Neuronal stem cell (in vitro differentiated cells): ENCODE data around the gene PDXP.

ENCODE experiments used
- DNase-seq: peaks from one replicate; pipeline ENCODE4 v3.0.0-alpha.2; 2013; ENCODE audit warnings: low spot score
- H2AFZ ChIP-seq: one replicate; pipeline ENCODE4 v1.6.1; 2013; ENCODE audit warnings: mild to moderate bottlenecking, low read length, inconsistent platforms
- H2AK5ac ChIP-seq: 2 replicates; pipeline ENCODE4 v1.6.1; 2013; ENCODE audit warnings: low read depth, mild to moderate bottlenecking, inconsistent platforms, low read length, moderate library complexity, mixed read lengths
- H2BK120ac ChIP-seq: 2 replicates; pipeline ENCODE4 v1.6.1; 2013; ENCODE audit warnings: low read depth, mild to moderate bottlenecking, inconsistent platforms, low read length, moderate library complexity, mixed read lengths
- H2BK12ac ChIP-seq: one replicate; pipeline ENCODE4 v1.6.1; 2013; ENCODE audit warnings: low read length, inconsistent platforms
- H2BK15ac ChIP-seq: 2 replicates; pipeline ENCODE4 v1.6.1; 2013; ENCODE audit warnings: mild to moderate bottlenecking, low read length, inconsistent platforms, mixed read lengths
- H2BK5ac ChIP-seq: one replicate; pipeline ENCODE4 v1.6.1; 2013; ENCODE audit warnings: inconsistent platforms, mild to moderate bottlenecking, low read length, moderate library complexity
- H3K14ac ChIP-seq: one replicate; pipeline ENCODE4 v1.6.1; 2013; ENCODE audit warnings: low read length, inconsistent platforms
- H3K18ac ChIP-seq: 2 replicates; pipeline ENCODE4 v1.6.1; 2013; ENCODE audit warnings: low read length, inconsistent platforms
- H3K23ac ChIP-seq: 2 replicates; pipeline ENCODE4 v1.6.1; 2013; ENCODE audit warnings: low read depth, mild to moderate bottlenecking, mixed read lengths, low read length, inconsistent platforms; ENCODE audit not compliant: poor library complexity
- H3K27ac ChIP-seq: replicated peaks from 3 replicates; pipeline ENCODE4 v1.5.1; 2013; ENCODE audit warnings: low read length, inconsistent platforms
- H3K27me3 ChIP-seq, 3 experiments: 2 replicates each; pipeline ENCODE4 v1.6.1; 2013; ENCODE audit warnings: low read length in 3 of 3, mild to moderate bottlenecking in 2 of 3, inconsistent platforms in 1 of 3, low read depth in 1 of 3, mixed read lengths in 1 of 3, moderate library complexity in 1 of 3; ENCODE audit not compliant: control insufficient read depth in 3 of 3, insufficient read depth in 3 of 3
- H3K36me3 ChIP-seq, 2 donors: replicated peaks in 1 of 2; 2 replicates each; pipeline ENCODE4 v1.6.1; 2013; ENCODE audit warnings: low read length in 2 of 2; ENCODE audit not compliant: control insufficient read depth in 2 of 2, insufficient read depth in 2 of 2
- H3K4ac ChIP-seq: 2 replicates; pipeline ENCODE4 v1.6.1; 2013; ENCODE audit warnings: inconsistent platforms, mild to moderate bottlenecking, low read length, moderate library complexity
- H3K4me1 ChIP-seq, 2 donors: 1 replicate in 1 of 2; 2 replicates in 1 of 2; pipeline ENCODE4 v1.6.1; 2013; ENCODE audit warnings: low read length in 2 of 2, low read depth in 1 of 2; ENCODE audit not compliant: control insufficient read depth in 2 of 2, insufficient read depth in 1 of 2
- H3K4me2 ChIP-seq: one replicate; pipeline ENCODE4 v1.6.1; 2013; ENCODE audit warnings: mild to moderate bottlenecking, low read length, inconsistent platforms; ENCODE audit not compliant: insufficient read depth, poor library complexity, severe bottlenecking
- H3K4me3 ChIP-seq, 2 donors: 2 replicates each; pipeline ENCODE4 v1.5.1; 2013; ENCODE audit warnings: low read length in 2 of 2, mild to moderate bottlenecking in 2 of 2, inconsistent platforms in 1 of 2, moderate library complexity in 1 of 2
- H3K79me1 ChIP-seq: one replicate; pipeline ENCODE4 v1.6.1; 2013; ENCODE audit warnings: low read depth, mild to moderate bottlenecking, inconsistent platforms, low read length, moderate library complexity
- H3K9ac ChIP-seq: one replicate; pipeline ENCODE4 v1.6.1; 2013; ENCODE audit warnings: mild to moderate bottlenecking, low read depth, low read length, inconsistent platforms; ENCODE audit not compliant: poor library complexity
- H3K9me3 ChIP-seq, 2 donors: replicated peaks in 1 of 2; 2 replicates each; pipeline versions ENCODE3 to v1.6.1; 2013; ENCODE audit warnings: low read length in 2 of 2, mild to moderate bottlenecking in 2 of 2, inconsistent platforms in 1 of 2, low read depth in 1 of 2, mixed read lengths in 1 of 2, moderate library complexity in 1 of 2; ENCODE audit not compliant: control insufficient read depth in 2 of 2, insufficient read depth in 1 of 2
- H4K8ac ChIP-seq: one replicate; pipeline ENCODE4 v1.6.1; 2013; ENCODE audit warnings: low read depth, mild to moderate bottlenecking, inconsistent platforms, low read length, moderate library complexity
- H4K91ac ChIP-seq: one replicate; pipeline ENCODE4 v1.6.1; 2013; ENCODE audit warnings: low read length, low read depth, mild to moderate bottlenecking, inconsistent platforms; ENCODE audit not compliant: poor library complexity
- whole genome bisulfite sequencing, 2 donors: extraction: QIAGEN DNeasy Blood & Tissue Kit; methylation state at CpG; one replicate each; pipeline ENCODE4 v1.1.7; 2013; ENCODE audit warnings: missing lambda C conversion rate in 2 of 2, mixed read lengths in 1 of 2; ENCODE audit not compliant: insufficient read length in 2 of 2, insufficient replicate concordance in 1 of 2; ENCODE audit errors: extremely low coverage in 2 of 2; 5-methylcytosine and 5-hydroxymethylcytosine counted together

Gene PDXP

GRCh38 chr22:37705205-37705604 is 46.7 kb downstream of the PDXP start:
- WGBS, 2 donors, result no CpG with 5 or more reads among the region's 3 CpGs
- H3K36me3 ChIP-seq, result peaks cover 0 to 46% of the 10 kb centered on the region in 2 donors
- no peak overlapping the region for H2BK15ac ChIP-seq
- no peaks in the 10 kb centered on the region for H3K4me1 ChIP-seq
- H3K18ac ChIP-seq, result no peak overlapping the region
- H3K27me3 ChIP-seq, result no peaks in the 10 kb centered on the region
- no peak overlapping the region for H3K27ac ChIP-seq
- H3K79me1 ChIP-seq, result no peaks in the 10 kb centered on the region
- H2BK5ac ChIP-seq, result no peak overlapping the region
- H2AK5ac ChIP-seq, result no peak overlapping the region
- H4K8ac ChIP-seq, result no peak overlapping the region
- H3K4me2 ChIP-seq, result no peak overlapping the region
- no peak overlapping the region for H2BK12ac ChIP-seq
- no peak for DNase-seq
- no peak overlapping the region for H3K4ac ChIP-seq
- no peak overlapping the region for H4K91ac ChIP-seq
- H3K9ac ChIP-seq, result no peak overlapping the region
- no peak overlapping the region for H3K4me3 ChIP-seq
- no peak overlapping the region for H3K14ac ChIP-seq
- no peak overlapping the region for H2AFZ ChIP-seq
- H3K23ac ChIP-seq, result no peak overlapping the region
- peaks cover 0 to 2% of the 10 kb centered on the region in 2 donors for H3K9me3 ChIP-seq
- H2BK120ac ChIP-seq, result no peak overlapping the region

- no CpG with 5 or more reads among the region's 25 CpGs for WGBS, 2 donors
- H3K23ac ChIP-seq, result no peak overlapping the region
- H3K27ac ChIP-seq, result no peak overlapping the region
- no peak overlapping the region for H2BK15ac ChIP-seq
- no peaks in the 10 kb centered on the region for H3K4me1 ChIP-seq
- H3K9me3 ChIP-seq, result peaks cover 0 to 2% of the 10 kb centered on the region in 2 donors
- H3K18ac ChIP-seq, result no peak overlapping the region
- no peaks in the 10 kb centered on the region for H3K79me1 ChIP-seq
- no peak overlapping the region for H4K91ac ChIP-seq
- no peak overlapping the region for H3K9ac ChIP-seq
- H3K4me2 ChIP-seq, result no peak overlapping the region
- H3K4me3 ChIP-seq, result no peak overlapping the region
- no peak overlapping the region for H2BK120ac ChIP-seq
- no peak overlapping the region for H2AFZ ChIP-seq
- no peak overlapping the region for H2BK5ac ChIP-seq
- H3K4ac ChIP-seq, result no peak overlapping the region
- peak overlapping the region; percentile 17 for H4K8ac ChIP-seq
- H2AK5ac ChIP-seq, result peak overlapping the region; percentile 81
- no peak overlapping the region for H2BK12ac ChIP-seq
- DNase-seq, result no peak
- no peak overlapping the region for H3K14ac ChIP-seq
- peaks cover 0 to 48% of the 10 kb centered on the region in 2 donors for H3K36me3 ChIP-seq
- H3K27me3 ChIP-seq, result no peaks in the 10 kb centered on the region
Observed at GRCh38 chr22:37708580-37709444, 50.3 kb downstream of the PDXP start.

- Histone ChIP-seq H2BK12ac (peak overlapping the region; percentile 30), H3K9me3 (peaks cover 0 to 2% of the 10 kb centered on the region in 2 donors), H3K4me2 (no peak overlapping the region), H3K9ac (no peak overlapping the region), H2BK15ac (no peak overlapping the region), H2BK120ac (no peak overlapping the region), H3K27ac (no peak overlapping the region), H3K23ac (peak overlapping the region; percentile 10), H3K14ac (peak overlapping the region; percentile 38), H3K4ac (no peak overlapping the region), H3K4me3 (no peak overlapping the region), H4K91ac (no peak overlapping the region), H3K4me1 (no peaks in the 10 kb centered on the region), H2AK5ac (peak overlapping the region; percentile 81), H3K18ac (no peak overlapping the region), H2AFZ (no peak overlapping the region), H3K79me1 (no peaks in the 10 kb centered on the region), H4K8ac (no peak overlapping the region), H3K27me3 (no peaks in the 10 kb centered on the region), H2BK5ac (no peak overlapping the region), H3K36me3 (peaks cover 0 to 46% of the 10 kb centered on the region in 2 donors)
- no peak for DNase-seq
- WGBS, 2 donors, result no CpG with 5 or more reads among the region's 15 CpGs
Observed at GRCh38 chr22:37709445-37709765, 50.9 kb downstream of the PDXP start.

GRCh38 chr22:37710675-37711074 is 52.2 kb downstream of the PDXP start:
- Histone ChIP-seq H4K8ac (no peak overlapping the region), H2BK120ac (no peak overlapping the region), H3K18ac (peak overlapping the region; percentile 35), H4K91ac (no peak overlapping the region), H2BK12ac (peak overlapping the region; percentile 93), H3K4me1 (no peaks in the 10 kb centered on the region), H3K4me3 (peak overlapping the region in 1 of 2 donors; percentile 20), H3K79me1 (no peaks in the 10 kb centered on the region), H3K9me3 (peaks cover 0 to 2% of the 10 kb centered on the region in 2 donors), H3K4me2 (no peak overlapping the region), H2AFZ (no peak overlapping the region), H3K9ac (peak overlapping the region; percentile 55), H3K27ac (no peak overlapping the region), H3K4ac (no peak overlapping the region), H2BK15ac (peak overlapping the region; percentile 85), H3K14ac (peak overlapping the region; percentile 75), H3K27me3 (no peaks in the 10 kb centered on the region), H2BK5ac (peak overlapping the region; percentile 91), H2AK5ac (peak overlapping the region; percentile 68), H3K36me3 (peaks cover 0 to 45% of the 10 kb centered on the region in 2 donors), H3K23ac (no peak overlapping the region)
- no peak for DNase-seq
- no CpG with 5 or more reads among the region's 3 CpGs for WGBS, 2 donors
